Ishikawa (cell line): ENCODE data around the gene FAM53B.

Source experiments
- CEBPB ChIP-seq: IDR thresholded peaks from 2 replicates; pipeline ENCODE4 v1.6.1; 2012
- CREB1 ChIP-seq: IDR thresholded peaks from 2 replicates; pipeline ENCODE4 v1.6.1; 2012; ENCODE audit warnings: low read depth
- EGR1 ChIP-seq: IDR thresholded peaks from 2 replicates; pipeline ENCODE4 v1.6.1; 2012
- EP300 ChIP-seq: IDR thresholded peaks from 2 replicates; pipeline ENCODE4 v1.6.1; 2012; ENCODE audit warnings: borderline replicate concordance
- FOXM1 ChIP-seq: IDR thresholded peaks from 2 replicates; pipeline ENCODE4 v1.6.1; 2012; ENCODE audit warnings: low read depth, borderline replicate concordance
- NFIC ChIP-seq: IDR thresholded peaks from 2 replicates; pipeline ENCODE4 v1.6.1; 2012
- RAD21 ChIP-seq: IDR thresholded peaks from 2 replicates; pipeline ENCODE4 v1.6.1; 2012; ENCODE audit warnings: low read depth
- TAF1 ChIP-seq: IDR thresholded peaks from 2 replicates; pipeline ENCODE4 v1.6.1; 2012; ENCODE audit warnings: low read depth, mild to moderate bottlenecking
- TCF12 ChIP-seq: IDR thresholded peaks from 2 replicates; pipeline ENCODE4 v1.6.1; 2012; ENCODE audit warnings: low read depth
- TEAD4 ChIP-seq: IDR thresholded peaks from 2 replicates; pipeline ENCODE4 v1.6.1; 2012
- YY1 ChIP-seq: IDR thresholded peaks from 2 replicates; pipeline ENCODE4 v1.6.1; 2012; ENCODE audit warnings: low read depth
- ZBTB7A ChIP-seq: IDR thresholded peaks from 2 replicates; pipeline ENCODE4 v1.6.1; 2012; ENCODE audit warnings: low read depth
- TF ChIP-seq, protein P1 (sequence below): IDR thresholded peaks from 2 replicates; pipeline ENCODE4 v1.6.1; 2012; ENCODE audit warnings: low read depth, mild to moderate bottlenecking
- TF ChIP-seq, protein P2 (sequence below): IDR thresholded peaks from 2 replicates; pipeline ENCODE4 v1.6.1; 2012
- TF ChIP-seq, protein P3 (sequence below): IDR thresholded peaks from 2 replicates; pipeline ENCODE4 v1.6.1; 2012

The FAM53B gene

DNA sequence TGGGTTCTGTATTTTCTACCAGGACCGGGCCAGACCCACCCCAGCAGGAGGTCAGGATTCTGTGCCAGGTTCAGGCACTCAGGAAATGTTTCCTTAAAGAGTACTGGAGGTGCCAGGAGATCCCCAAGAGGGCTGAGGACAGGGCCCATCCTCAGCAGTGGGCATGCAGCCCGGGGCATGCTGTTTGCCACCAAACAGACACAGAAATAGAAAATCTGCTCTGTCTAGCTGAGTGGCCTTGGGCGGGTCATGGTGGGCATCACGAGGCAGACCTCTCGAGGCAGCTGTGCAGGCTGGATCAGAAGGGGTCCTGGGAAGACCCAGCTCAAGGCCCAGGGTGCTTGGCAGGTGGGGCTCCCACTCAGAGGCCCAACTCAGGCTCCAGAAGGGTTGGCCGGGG lies 105.0 kb downstream of the FAM53B start:
- no peak for TF ChIP-seq RAD21
- TF ChIP-seq YY1: no peak
- no peak for TF ChIP-seq EGR1

DNA sequence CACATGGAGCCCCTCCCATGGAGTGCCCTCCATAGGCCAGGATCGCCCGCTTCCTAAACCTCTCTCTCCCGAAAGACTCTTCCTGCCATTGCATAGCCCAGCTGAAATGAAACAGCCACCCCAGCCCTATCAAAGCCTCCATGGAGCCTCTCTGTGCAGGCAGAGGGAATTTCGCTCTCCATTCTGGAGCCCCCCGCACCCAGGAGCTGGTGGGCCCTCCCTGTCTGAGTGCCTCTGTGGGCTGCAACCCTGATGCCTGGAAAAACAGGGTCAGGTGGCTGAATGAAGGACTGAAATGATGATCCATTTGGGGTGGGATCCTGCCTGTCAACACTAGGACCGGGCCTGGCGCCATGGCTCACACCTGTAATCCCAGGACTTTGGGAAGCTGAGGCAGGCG lies 106.4 kb downstream of the FAM53B start:
- TF ChIP-seq EP300 (no peak), CEBPB (no peak), TEAD4 (no peak), YY1 (no peak), NFIC (no peak), ZBTB7A (no peak)
- TF ChIP-seq, protein P1, sequence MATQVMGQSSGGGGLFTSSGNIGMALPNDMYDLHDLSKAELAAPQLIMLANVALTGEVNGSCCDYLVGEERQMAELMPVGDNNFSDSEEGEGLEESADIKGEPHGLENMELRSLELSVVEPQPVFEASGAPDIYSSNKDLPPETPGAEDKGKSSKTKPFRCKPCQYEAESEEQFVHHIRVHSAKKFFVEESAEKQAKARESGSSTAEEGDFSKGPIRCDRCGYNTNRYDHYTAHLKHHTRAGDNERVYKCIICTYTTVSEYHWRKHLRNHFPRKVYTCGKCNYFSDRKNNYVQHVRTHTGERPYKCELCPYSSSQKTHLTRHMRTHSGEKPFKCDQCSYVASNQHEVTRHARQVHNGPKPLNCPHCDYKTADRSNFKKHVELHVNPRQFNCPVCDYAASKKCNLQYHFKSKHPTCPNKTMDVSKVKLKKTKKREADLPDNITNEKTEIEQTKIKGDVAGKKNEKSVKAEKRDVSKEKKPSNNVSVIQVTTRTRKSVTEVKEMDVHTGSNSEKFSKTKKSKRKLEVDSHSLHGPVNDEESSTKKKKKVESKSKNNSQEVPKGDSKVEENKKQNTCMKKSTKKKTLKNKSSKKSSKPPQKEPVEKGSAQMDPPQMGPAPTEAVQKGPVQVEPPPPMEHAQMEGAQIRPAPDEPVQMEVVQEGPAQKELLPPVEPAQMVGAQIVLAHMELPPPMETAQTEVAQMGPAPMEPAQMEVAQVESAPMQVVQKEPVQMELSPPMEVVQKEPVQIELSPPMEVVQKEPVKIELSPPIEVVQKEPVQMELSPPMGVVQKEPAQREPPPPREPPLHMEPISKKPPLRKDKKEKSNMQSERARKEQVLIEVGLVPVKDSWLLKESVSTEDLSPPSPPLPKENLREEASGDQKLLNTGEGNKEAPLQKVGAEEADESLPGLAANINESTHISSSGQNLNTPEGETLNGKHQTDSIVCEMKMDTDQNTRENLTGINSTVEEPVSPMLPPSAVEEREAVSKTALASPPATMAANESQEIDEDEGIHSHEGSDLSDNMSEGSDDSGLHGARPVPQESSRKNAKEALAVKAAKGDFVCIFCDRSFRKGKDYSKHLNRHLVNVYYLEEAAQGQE: no peak
- TF ChIP-seq, protein P2, sequence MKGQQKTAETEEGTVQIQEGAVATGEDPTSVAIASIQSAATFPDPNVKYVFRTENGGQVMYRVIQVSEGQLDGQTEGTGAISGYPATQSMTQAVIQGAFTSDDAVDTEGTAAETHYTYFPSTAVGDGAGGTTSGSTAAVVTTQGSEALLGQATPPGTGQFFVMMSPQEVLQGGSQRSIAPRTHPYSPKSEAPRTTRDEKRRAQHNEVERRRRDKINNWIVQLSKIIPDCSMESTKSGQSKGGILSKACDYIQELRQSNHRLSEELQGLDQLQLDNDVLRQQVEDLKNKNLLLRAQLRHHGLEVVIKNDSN: no peak

DNA sequence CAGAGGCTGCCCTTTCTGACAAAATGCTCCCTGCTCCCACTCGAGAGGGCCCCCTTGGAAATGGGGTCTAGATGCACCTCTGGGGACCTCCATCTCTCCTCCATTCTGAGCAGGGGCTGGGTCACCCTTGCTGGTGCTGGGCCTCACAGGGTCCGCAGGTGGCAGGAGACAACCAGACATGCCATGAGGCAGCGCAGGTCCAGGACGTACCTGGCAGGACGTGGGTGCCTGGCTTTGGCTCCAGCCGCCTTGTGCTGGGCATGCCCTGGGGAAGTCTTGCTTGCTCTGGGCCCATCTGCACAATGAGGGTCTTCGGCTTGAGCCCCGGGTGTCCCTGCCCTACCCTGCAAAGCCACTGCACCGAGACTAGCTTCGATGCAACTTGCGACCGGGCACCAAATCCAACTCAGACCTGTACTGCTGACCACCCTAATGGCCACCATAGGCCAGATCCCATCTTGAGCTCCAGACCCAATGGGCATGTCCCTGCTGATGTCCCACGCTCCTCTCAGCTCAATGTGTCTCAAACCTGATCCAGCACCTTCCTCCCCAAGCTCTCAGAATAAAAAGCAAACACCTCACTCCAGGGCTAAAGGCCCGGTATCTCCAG lies 107.0 kb downstream of the FAM53B start:
- TF ChIP-seq CEBPB: no peak
- TF ChIP-seq FOXM1: no peak
- TF ChIP-seq YY1: no peak
- TF ChIP-seq TCF12: no peak
- TF ChIP-seq, protein P2: no peak
- TF ChIP-seq ZBTB7A: no peak
- no peak for TF ChIP-seq EP300
- TF ChIP-seq, protein P1: no peak
- no peak for TF ChIP-seq CREB1
- TF ChIP-seq, protein P3, sequence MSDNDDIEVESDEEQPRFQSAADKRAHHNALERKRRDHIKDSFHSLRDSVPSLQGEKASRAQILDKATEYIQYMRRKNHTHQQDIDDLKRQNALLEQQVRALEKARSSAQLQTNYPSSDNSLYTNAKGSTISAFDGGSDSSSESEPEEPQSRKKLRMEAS: no peak
- no peak for TF ChIP-seq NFIC
- no peak for TF ChIP-seq TEAD4
- TF ChIP-seq EGR1: no peak
- no peak for TF ChIP-seq RAD21
- no peak for TF ChIP-seq TAF1

DNA sequence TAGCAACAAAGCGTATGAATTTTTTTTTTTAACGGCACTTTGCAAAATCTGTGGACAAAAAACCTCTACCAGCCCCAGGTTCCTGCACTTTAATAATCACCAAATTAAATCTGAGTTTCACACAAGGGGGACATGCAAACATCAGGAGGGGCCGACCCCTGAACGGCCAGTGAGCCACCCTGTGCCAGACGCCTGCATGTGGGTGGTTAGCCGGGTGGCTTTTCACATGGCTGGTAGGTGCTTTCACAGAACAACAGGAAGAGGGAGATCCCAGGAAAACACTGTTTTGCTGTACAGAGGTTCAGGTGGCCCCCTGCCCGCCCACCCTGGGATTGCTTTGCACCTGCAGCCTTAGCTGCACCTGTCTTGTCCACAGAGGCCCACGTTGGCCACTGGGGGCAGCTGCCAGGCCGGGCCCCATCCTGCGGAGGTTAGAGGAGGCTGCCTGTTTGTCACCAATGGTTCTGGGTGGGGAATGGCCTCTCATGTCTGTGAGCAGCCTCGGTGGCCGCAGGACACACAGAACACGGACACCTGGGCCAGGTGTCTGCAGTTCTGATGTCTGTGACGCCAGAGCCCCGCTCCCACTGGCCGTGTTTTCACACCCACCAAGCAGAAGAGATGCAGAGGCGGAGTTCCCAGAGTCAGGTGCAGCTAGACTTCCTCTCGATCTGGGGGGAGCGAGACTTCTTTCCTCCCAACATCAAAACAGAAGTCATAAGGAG lies 107.7 kb downstream of the FAM53B start:
- TF ChIP-seq TCF12 (no peak), RAD21 (no peak), EGR1 (no peak), TEAD4 (no peak), TAF1 (no peak), ZBTB7A (no peak), EP300 (no peak), NFIC (no peak), CREB1 (no peak), FOXM1 (no peak), CEBPB (no peak), YY1 (no peak)
- TF ChIP-seq, protein P3: no peak
- TF ChIP-seq, protein P2: no peak
- TF ChIP-seq, protein P1: no peak
